GM12873 (cell line): ENCODE data around the gene SPTBN1.

Experiments
- CTCF ChIP-seq: IDR thresholded peaks from 2 replicates; pipeline ENCODE4 v1.5.1; 2012; ENCODE audit warnings: low read depth, mild to moderate bottlenecking, moderate library complexity, low read length, control low read depth; ENCODE audit not compliant: insufficient read depth; ENCODE audit errors: missing control alignments

The SPTBN1 gene

GRCh38 chr2:54577944-54578647, 122.0 kb downstream of the SPTBN1 start:
- no peak for TF ChIP-seq CTCF

GRCh38 chr2:54578648-54579045, 122.5 kb downstream of the SPTBN1 start:
- TF ChIP-seq CTCF, result no peak

- TF ChIP-seq CTCF, result no peak
Observed at GRCh38 chr2:54579061-54579681, 123.0 kb downstream of the SPTBN1 start.

GRCh38 chr2:54579682-54580620, 123.8 kb downstream of the SPTBN1 start:
- no peak for TF ChIP-seq CTCF

GRCh38 chr2:54581326-54582039, 125.4 kb downstream of the SPTBN1 start:
- no peak for TF ChIP-seq CTCF

- TF ChIP-seq CTCF, result no peak
Observed at GRCh38 chr2:54582987-54583386, 126.9 kb downstream of the SPTBN1 start.
